ENCODE results near the gene SLC45A3. TPM values are rescaled to one million over a fixed set of nuclear protein-coding genes. Genes with fewer than 3 reads are reported as not detected.

Gene SLC45A3
- total and polyA plus RNA-seq, 2 donors (not counting 3 experiments of a cell fraction or from before 2014, with no cell fraction given) = 15.1 to 15.6 TPM

GRCh38 chr1:205677167-205677566, 3.1 kb downstream of the SLC45A3 start:
- Histone ChIP-seq H3K4me3 (replicated peaks in 1 of 3; ENCODE audit: insufficient read depth in 1 of 3, low read depth in 1 of 3, low read length in 3 of 3) (no peak overlapping the region), H3K9ac (replicated peaks; ENCODE audit: extremely low read depth, insufficient read depth, low read length) (no peak overlapping the region), H3K79me2 (ENCODE audit: control insufficient read depth, insufficient read depth, low read length) (peaks cover 11% of the 10 kb centered on the region), H3K27ac (ENCODE audit: insufficient read depth, low read depth, low read length) (no peak overlapping the region), H3K36me3 (ENCODE audit: control insufficient read depth in 2 of 2, extremely low read depth in 1 of 2, insufficient read depth in 2 of 2, low read length in 2 of 2) (no peaks in the 10 kb centered on the region), H2AFZ (ENCODE audit: low read depth, low read length) (no peak overlapping the region), H3K9me3 (replicated peaks; ENCODE audit: control insufficient read depth, insufficient read depth, low read length) (no peaks in the 10 kb centered on the region), H3K9me1 (replicated peaks; ENCODE audit: control insufficient read depth, extremely low read depth, insufficient read depth, low read length) (no peaks in the 10 kb centered on the region), H4K20me1 (replicated peaks; ENCODE audit: control insufficient read depth, extremely low read depth, insufficient read depth, low read length) (no peaks in the 10 kb centered on the region), H3K4me1 (ENCODE audit: control insufficient read depth, extremely low read depth, insufficient read depth, low read length) (peaks cover 19% of the 10 kb centered on the region), H3K27me3 (ENCODE audit: control insufficient read depth in 2 of 2, insufficient read depth in 2 of 2, low read length in 2 of 2) (no peaks in the 10 kb centered on the region), H3K4me2 (ENCODE audit: insufficient read depth, low read length) (no peak overlapping the region)
- intact Hi-C loops (cut with micrococcal nuclease) = no loop called here
- CTCF ChIA-PET = interaction anchor here (0.8 to 7.3 kb wide), 6 partner anchors 8 to 77 kb away, joined by 3 to 90 read pairs (median 11); no protein-coding TSS in a partner anchor
- FAIRE-seq = no peak
- TF ChIP-seq CTCF (IDR thresholded peaks at IDR 0.05; ENCODE audit: extremely low read depth in 1 of 2, insufficient read depth in 1 of 2, low read depth in 1 of 2, low read length in 2 of 2) = no peak
- TF ChIP-seq JUN (IDR thresholded peaks at IDR 0.05; ENCODE audit: borderline replicate concordance, insufficient read depth, insufficient read length, low read depth) = no peak
- no peak for TF ChIP-seq GATA2 (IDR thresholded peaks at IDR 0.05; ENCODE audit: insufficient read depth, insufficient read length, low read depth, low read length)
- TF ChIP-seq POLR2A (IDR thresholded peaks at IDR 0.05; ENCODE audit: low read depth, low read length) = no peak
- TF ChIP-seq FOS (IDR thresholded peaks at IDR 0.05; ENCODE audit: borderline replicate concordance, insufficient read depth, low read length) = no peak
- no peak for TF ChIP-seq POLR2AphosphoS5 (IDR thresholded peaks at IDR 0.05; ENCODE audit: insufficient read depth, low read depth, low read length)
- no peak for TF ChIP-seq EZH2 (IDR thresholded peaks at IDR 0.05; ENCODE audit: borderline replicate concordance, low read depth, low read length, severe bottlenecking)
- TF ChIP-seq MAX (IDR thresholded peaks at IDR 0.05; ENCODE audit: insufficient read depth, insufficient read length) = no peak
- no peak for TF ChIP-seq MYC (IDR thresholded peaks at IDR 0.05; ENCODE audit: low read depth, low read length)
- POLR2A ChIA-PET = no interaction called here
- DNase-seq (ENCODE audit: low read depth, low spot score) = no peak
- dilution Hi-C loops (cut with MboI; ENCODE audit: extremely low pct_ligation_motif_present, low sequenced_read_pairs) = no loop called here
- BruUV-seq (replicated peaks) = no TSS peak

Data from endothelial cell of umbilical vein (primary cell).